ENCODE measurements around the gene USP20.

The USP20 gene

GRCh38 chr9:129823542-129823934 is 11.7 kb upstream of the USP20 start:
- no peak for DNase-seq (ENCODE audit: low read depth, low spot score)

- peak; percentile 79 for DNase-seq (ENCODE audit: low read depth, low spot score)
Measured at GRCh38 chr9:129823935-129824601, 11.2 kb upstream of the USP20 start, which contains the start of gene TOR1A. TSS of gene TOR1A (minus strand) at chr9:129824136. CDS start at chr9:129824085, 51 bp downstream.

- no peak for DNase-seq (ENCODE audit: low read depth, low spot score)
Measured at GRCh38 chr9:129826344-129826743, 8.9 kb upstream of the USP20 start.

- no peak for DNase-seq (ENCODE audit: low read depth, low spot score)
Measured at GRCh38 chr9:129826759-129827158, 8.5 kb upstream of the USP20 start.

GRCh38 chr9:129828051-129828450 is 7.2 kb upstream of the USP20 start:
- DNase-seq (ENCODE audit: low read depth, low spot score) = no peak

- no peak for DNase-seq (ENCODE audit: low read depth, low spot score)
Measured at GRCh38 chr9:129828969-129829368, 6.3 kb upstream of the USP20 start.

- DNase-seq (ENCODE audit: low read depth, low spot score) = no peak
Measured at GRCh38 chr9:129832982-129833381, 2.3 kb upstream of the USP20 start.

GRCh38 chr9:129834489-129835127 is 650 bp upstream of the USP20 start:
- DNase-seq (ENCODE audit: low read depth, low spot score) = no peak

GRCh38 chr9:129835860-129836223 is 584 bp downstream of the USP20 start:
- DNase-seq (ENCODE audit: low read depth, low spot score) = no peak

DNA sequence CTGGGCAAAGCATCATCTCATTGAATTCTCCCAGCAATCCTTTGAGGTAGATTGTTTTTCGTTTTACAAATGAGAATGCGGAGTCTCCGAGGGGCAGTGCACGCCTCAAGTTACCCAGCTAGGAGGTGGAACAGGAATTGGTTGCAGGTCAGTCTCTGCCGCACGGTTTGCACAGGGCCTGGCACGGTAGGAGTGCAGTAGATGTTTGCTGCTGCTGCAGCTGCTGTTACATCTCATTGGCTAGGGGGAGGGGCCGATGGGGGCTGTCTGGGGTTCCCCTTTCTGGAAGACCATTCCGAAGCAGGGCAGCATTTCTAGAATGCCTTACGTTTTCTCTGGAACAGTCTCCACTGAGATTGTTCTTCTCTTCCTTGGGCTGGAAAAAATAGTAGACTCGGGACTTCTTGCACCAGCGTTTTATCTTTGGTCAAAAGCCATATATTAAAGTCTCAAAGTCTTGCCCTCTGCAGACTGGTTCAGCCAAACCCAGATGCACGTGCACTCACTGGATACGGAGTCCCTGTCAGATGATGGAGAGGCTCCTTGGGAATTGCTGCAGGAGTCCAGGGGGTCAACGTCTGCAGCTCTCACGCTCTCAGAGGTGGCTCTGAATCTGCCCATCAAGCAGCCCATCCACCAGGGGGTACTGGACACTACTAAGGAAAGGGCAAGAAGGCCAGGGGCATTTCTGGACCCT is 1.2 kb downstream of the USP20 start:
- no peak for DNase-seq (ENCODE audit: low read depth, low spot score)

- DNase-seq (ENCODE audit: low read depth, low spot score) = no peak
Measured at GRCh38 chr9:129838707-129839259, 3.5 kb downstream of the USP20 start.

GRCh38 chr9:129839324-129840023 is 4.2 kb downstream of the USP20 start:
- DNase-seq (ENCODE audit: low read depth, low spot score) = no peak

- DNase-seq (ENCODE audit: low read depth, low spot score) = no peak
Measured at GRCh38 chr9:129840034-129840433, 4.8 kb downstream of the USP20 start.

- DNase-seq (ENCODE audit: low read depth, low spot score) = no peak
Measured at GRCh38 chr9:129841071-129841470, 5.8 kb downstream of the USP20 start.

GRCh38 chr9:129845373-129845772 is 10.1 kb downstream of the USP20 start:
- DNase-seq (ENCODE audit: low read depth, low spot score) = no peak

GRCh38 chr9:129848712-129849441 is 13.6 kb downstream of the USP20 start:
- DNase-seq (ENCODE audit: low read depth, low spot score) = no peak

DNA sequence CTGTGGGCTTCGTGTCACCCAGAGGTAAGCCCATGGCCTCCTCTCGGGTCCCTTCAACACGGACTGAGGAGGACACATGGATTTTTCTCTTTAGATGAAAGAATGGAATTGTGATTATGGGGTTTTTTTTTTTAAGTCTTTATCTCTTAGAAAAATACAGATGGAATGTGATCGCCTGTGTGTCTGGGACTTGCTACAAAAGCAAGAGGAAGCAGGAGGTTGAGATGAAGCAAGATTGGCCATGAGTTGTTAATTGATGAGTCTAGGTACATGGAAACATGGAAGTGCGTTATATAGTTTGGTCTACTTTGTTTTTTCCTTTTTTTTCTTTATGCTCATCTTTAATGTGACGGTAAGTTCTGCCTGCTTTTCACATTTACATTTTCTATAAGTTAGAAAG is 14.6 kb downstream of the USP20 start:
- no peak for DNase-seq (ENCODE audit: low read depth, low spot score)

DNA sequence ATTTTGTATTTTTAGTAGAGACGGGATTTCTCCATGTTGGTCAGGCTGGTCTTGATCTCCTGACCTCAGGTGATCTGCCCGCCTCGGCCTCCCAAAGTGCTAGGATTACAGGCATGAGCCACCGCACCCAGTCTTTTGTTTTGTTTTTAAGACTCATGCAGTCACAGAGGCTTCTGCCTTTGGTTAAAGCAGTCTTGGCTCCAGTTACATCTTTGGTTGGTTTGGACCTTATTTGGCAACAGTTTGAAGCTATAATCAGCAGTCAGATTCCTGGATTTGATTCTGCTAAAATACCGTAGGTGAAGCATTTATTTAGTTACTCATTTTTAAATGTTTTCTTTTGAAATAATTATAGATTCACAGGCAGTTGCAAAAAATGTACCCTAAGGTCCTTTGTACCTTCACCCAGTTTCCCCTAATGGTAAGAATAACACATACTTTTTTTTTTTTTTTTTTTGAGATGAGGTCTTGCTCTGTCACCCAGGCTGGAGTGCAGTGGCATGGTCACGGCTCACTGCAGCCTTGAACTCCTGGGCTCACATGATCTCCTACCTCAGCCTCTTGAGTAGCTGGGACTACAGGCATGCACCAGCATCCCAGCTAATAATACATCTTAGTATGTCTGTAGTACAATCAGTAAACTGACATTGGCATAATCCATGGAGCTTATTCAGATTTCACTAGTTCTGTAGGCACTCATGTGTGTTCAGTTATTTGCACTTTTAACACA is 15.7 kb downstream of the USP20 start:
- DNase-seq (ENCODE audit: low read depth, low spot score) = no peak

GRCh38 chr9:129851821-129852220 is 16.6 kb downstream of the USP20 start:
- no peak for DNase-seq (ENCODE audit: low read depth, low spot score)

DNA sequence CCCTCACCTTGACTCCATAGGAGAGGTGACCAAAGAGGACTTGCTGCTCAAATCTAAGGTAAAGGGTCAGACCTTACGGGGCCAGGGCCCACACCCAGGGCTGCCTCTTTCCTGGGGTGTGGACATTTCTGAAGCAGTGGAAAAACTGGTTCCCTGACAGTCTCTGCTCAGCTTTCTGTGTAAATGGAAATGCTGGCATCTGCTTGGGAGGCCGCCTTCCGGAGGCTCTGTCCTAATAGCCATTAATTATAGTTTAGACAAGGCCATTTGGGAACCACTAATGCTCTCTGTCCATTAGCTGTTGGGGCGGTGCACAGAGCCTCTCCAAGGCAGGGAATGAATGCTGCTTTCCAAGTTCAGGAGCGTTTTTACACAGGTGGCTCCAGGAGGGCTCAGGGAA is 17.3 kb downstream of the USP20 start:
- DNase-seq (ENCODE audit: low read depth, low spot score) = no peak

GRCh38 chr9:129853614-129854013 is 18.4 kb downstream of the USP20 start:
- DNase-seq (ENCODE audit: low read depth, low spot score) = no peak

Data from activated CD4-positive, CD25-positive, alpha-beta regulatory T cell treated with anti-CD3 and anti-CD28 coated beads, Interleukin-2, amount 50 U/mL, for 16 hours (primary cell).